Activated CD4-positive, alpha-beta T cell treated with anti-CD3 and anti-CD28 coated beads for 36 hours (primary cell): ENCODE data around the gene LIMA1. TPM values are rescaled to one million over a fixed set of nuclear protein-coding genes. Genes with fewer than 3 reads are reported as not detected.

ENCODE experiments used
- ATAC-seq: fragments of 200-7000 bp; cut with Tn5 transposase; one replicate; pipeline ENCODE4 v1.10.0; 2021; ENCODE audit warnings: mild to moderate bottlenecking, moderate library complexity
- CTCF ChIA-PET: fragments of 350-600 bp; sonication (Branson Sonifier 250); formaldehyde crosslinking; loops from one replicate; lab custom pipeline; 2021; ENCODE audit warnings: antibody characterized with exemption; lab: Charles Lee
- POLR2A ChIA-PET: fragments of 350-600 bp; sonication (Branson Sonifier 250); formaldehyde crosslinking; loops from one replicate; lab custom pipeline; 2021; ENCODE audit warnings: antibody characterized with exemption, inconsistent platforms; lab: Charles Lee
- DNase-seq: peaks from one replicate; pipeline ENCODE4 v3.0.0-alpha.2; 2020
- H3K27ac Mint-ChIP-seq: one replicate; pipeline ENCODE4 v1.8.0; 2021; ENCODE audit warnings: mixed read lengths
- H3K27me3 Mint-ChIP-seq: one replicate; pipeline ENCODE4 v1.8.0; 2021; ENCODE audit warnings: mixed read lengths
- H3K36me3 Mint-ChIP-seq: one replicate; pipeline ENCODE4 v1.8.0; 2021; ENCODE audit warnings: low read depth, mixed read lengths
- H3K4me1 Mint-ChIP-seq: one replicate; pipeline ENCODE4 v1.8.0; 2021; ENCODE audit warnings: mixed read lengths
- H3K4me3 Mint-ChIP-seq: one replicate; pipeline ENCODE4 v1.8.0; 2021; ENCODE audit warnings: mild to moderate bottlenecking, moderate library complexity, mixed read lengths
- H3K9me3 Mint-ChIP-seq: one replicate; pipeline ENCODE4 v1.8.0; 2021; ENCODE audit warnings: low read depth, mixed read lengths
- intact Hi-C, 2 experiments: fragments of 100-400 bp; cut with DNase I in 1 of 2; cut with micrococcal nuclease in 1 of 2; formaldehyde crosslinking; loops; one replicate each; pipeline versions ENCODE4 v1.14.2 to v1.15.1; 2022 to 2024; cut with DNase I, micrococcal nuclease
- total RNA-seq, 2 experiments: library from RNA; stranded (reverse); gene quantifications; one replicate each; pipeline ENCODE4 v1.2.3, GENCODE V29; 2021

The LIMA1 gene
- total RNA-seq, 2 experiments from 2014 or later, result 69.7 to 90.4 TPM

GRCh38 chr12:50198829-50199228 lies 84.5 kb downstream of the LIMA1 start:
- Mint-ChIP-seq H3K36me3 (peaks cover 41% of the 10 kb centered on the region), H3K4me3 (no peak overlapping the region), H3K9me3 (no peaks in the 10 kb centered on the region), H3K27ac (peak overlapping the region; percentile 13), H3K27me3 (no peaks in the 10 kb centered on the region), H3K4me1 (peaks cover 5% of the 10 kb centered on the region)
- CTCF ChIA-PET, result interaction anchor here (1.5 kb wide), 1 partner anchor 67 kb away, joined by 3 read pairs; no protein-coding TSS in a partner anchor
- POLR2A ChIA-PET, result no interaction called here
- ATAC-seq (no peak), DNase-seq (no peak)
- intact Hi-C loops, result no loop called here

- H3K9me3 Mint-ChIP-seq, result no peaks in the 10 kb centered on the region
- DNase-seq (no peak), ATAC-seq (no peak)
- H3K27ac Mint-ChIP-seq, result peak overlapping the region; percentile 47
- POLR2A ChIA-PET, result no interaction called here
- peaks cover 44% of the 10 kb centered on the region for H3K36me3 Mint-ChIP-seq
- H3K4me3 Mint-ChIP-seq, result no peak overlapping the region
- CTCF ChIA-PET, result interaction anchor here (0.7 to 1.3 kb wide), 2 partner anchors 9 to 387 kb away, joined by 3 to 4 read pairs; no protein-coding TSS in a partner anchor
- intact Hi-C loops, result no loop called here
- no peaks in the 10 kb centered on the region for H3K27me3 Mint-ChIP-seq
- peaks cover 5% of the 10 kb centered on the region for H3K4me1 Mint-ChIP-seq
Observed at GRCh38 chr12:50197297-50197727, 86.0 kb downstream of the LIMA1 start.

GRCh38 chr12:50196537-50196936 lies 86.8 kb downstream of the LIMA1 start:
- DNase-seq, result no peak
- Mint-ChIP-seq H3K36me3 (peaks cover 45% of the 10 kb centered on the region), H3K4me3 (no peak overlapping the region), H3K4me1 (peaks cover 5% of the 10 kb centered on the region), H3K9me3 (no peaks in the 10 kb centered on the region), H3K27me3 (no peaks in the 10 kb centered on the region), H3K27ac (no peak overlapping the region)
- POLR2A ChIA-PET, result no interaction called here
- no peak for ATAC-seq
- intact Hi-C loops, result no loop called here
- CTCF ChIA-PET, result interaction anchor here (0.5 to 1.3 kb wide), 3 partner anchors 9 to 388 kb away, joined by 3 to 4 read pairs (median 4); no protein-coding TSS in a partner anchor

- DNase-seq (no peak), ATAC-seq (no peak)
- intact Hi-C loops, result no loop called here
- Mint-ChIP-seq H3K9me3 (no peaks in the 10 kb centered on the region), H3K4me3 (no peak overlapping the region), H3K4me1 (peaks cover 5% of the 10 kb centered on the region), H3K36me3 (peaks cover 42% of the 10 kb centered on the region), H3K27me3 (no peaks in the 10 kb centered on the region), H3K27ac (no peak overlapping the region)
- ChIA-PET POLR2A (interaction anchor here (0.7 kb wide), 1 partner anchor 108 kb away, joined by 4 read pairs; no protein-coding TSS in a partner anchor), CTCF (interaction anchor here (0.5 to 1.6 kb wide), 2 partner anchors 64 to 127 kb away, joined by 4 to 5 read pairs; no protein-coding TSS in a partner anchor)
Observed at GRCh38 chr12:50195832-50196231, 87.5 kb downstream of the LIMA1 start.

GRCh38 chr12:50192908-50193307 lies 90.4 kb downstream of the LIMA1 start:
- Mint-ChIP-seq H3K9me3 (no peaks in the 10 kb centered on the region), H3K27me3 (no peaks in the 10 kb centered on the region), H3K4me1 (peaks cover 18% of the 10 kb centered on the region), H3K4me3 (no peak overlapping the region), H3K36me3 (peaks cover 40% of the 10 kb centered on the region), H3K27ac (no peak overlapping the region)
- POLR2A ChIA-PET, result no interaction called here
- DNase-seq, result no peak
- ATAC-seq, result no peak
- CTCF ChIA-PET, result interaction anchor here (1.0 kb wide), 1 partner anchor 8 kb away, joined by 3 read pairs; no protein-coding TSS in a partner anchor
- intact Hi-C loops, result no loop called here

- CTCF ChIA-PET, result no interaction called here
- Mint-ChIP-seq H3K9me3 (no peaks in the 10 kb centered on the region), H3K4me1 (peaks cover 23% of the 10 kb centered on the region), H3K4me3 (no peak overlapping the region), H3K27me3 (no peaks in the 10 kb centered on the region), H3K36me3 (peaks cover 38% of the 10 kb centered on the region), H3K27ac (no peak overlapping the region)
- POLR2A ChIA-PET, result no interaction called here
- no peak for DNase-seq
- ATAC-seq, result no peak
- intact Hi-C loops, result no loop called here
Observed at GRCh38 chr12:50192236-50192635, 91.1 kb downstream of the LIMA1 start.

GRCh38 chr12:50190859-50191258 lies 92.5 kb downstream of the LIMA1 start:
- ChIA-PET CTCF (interaction anchor here (0.5 to 0.6 kb wide), 3 partner anchors 20 to 186 kb away, joined by 3 read pairs; no protein-coding TSS in a partner anchor), POLR2A (interaction anchor here (0.6 kb wide), 1 partner anchor 133 kb away, joined by 3 read pairs; no protein-coding TSS in a partner anchor)
- intact Hi-C loops, result no loop called here
- Mint-ChIP-seq H3K4me1 (peaks cover 36% of the 10 kb centered on the region), H3K27ac (no peak overlapping the region), H3K4me3 (no peak overlapping the region), H3K27me3 (no peaks in the 10 kb centered on the region), H3K9me3 (no peaks in the 10 kb centered on the region), H3K36me3 (peaks cover 37% of the 10 kb centered on the region)
- ATAC-seq (no peak), DNase-seq (no peak)

- H3K27me3 Mint-ChIP-seq, result no peaks in the 10 kb centered on the region
- POLR2A ChIA-PET, result no interaction called here
- CTCF ChIA-PET, result interaction anchor here (0.9 to 1.1 kb wide), 3 partner anchors 13 to 222 kb away, joined by 3 read pairs; no protein-coding TSS in a partner anchor
- DNase-seq (peak; percentile 63), ATAC-seq (peak; percentile 47)
- peaks cover 51% of the 10 kb centered on the region for H3K4me1 Mint-ChIP-seq
- peak overlapping the region; percentile 40 for H3K4me3 Mint-ChIP-seq
- H3K36me3 Mint-ChIP-seq, result peaks cover 38% of the 10 kb centered on the region
- intact Hi-C loops, result loop anchor here (5.0 to 10.0 kb wide), 3 partner anchors 58 to 126 kb away; no protein-coding TSS in a partner anchor
- peak overlapping the region; percentile 87 for H3K27ac Mint-ChIP-seq
- H3K9me3 Mint-ChIP-seq, result no peaks in the 10 kb centered on the region
Observed at GRCh38 chr12:50188875-50189575, 94.3 kb downstream of the LIMA1 start.

- H3K27ac Mint-ChIP-seq, result peak overlapping the region; percentile 87
- H3K9me3 Mint-ChIP-seq, result no peaks in the 10 kb centered on the region
- ATAC-seq (no peak), DNase-seq (no peak)
- H3K36me3 Mint-ChIP-seq, result peaks cover 38% of the 10 kb centered on the region
- POLR2A ChIA-PET, result interaction anchor here (0.6 to 2.2 kb wide), 2 partner anchors 33 to 73 kb away, joined by 7 to 15 read pairs; no protein-coding TSS in a partner anchor
- no peaks in the 10 kb centered on the region for H3K27me3 Mint-ChIP-seq
- intact Hi-C loops, result loop anchor here (5.0 to 10.0 kb wide), 3 partner anchors 59 to 126 kb away; no protein-coding TSS in a partner anchor
- H3K4me3 Mint-ChIP-seq, result peak overlapping the region; percentile 40
- CTCF ChIA-PET, result interaction anchor here (0.6 to 4.8 kb wide), 5 partner anchors 9 to 1636 kb away, joined by 3 to 38 read pairs (median 4); partner anchors contain the start of gene CERS5
- peaks cover 55% of the 10 kb centered on the region for H3K4me1 Mint-ChIP-seq
Observed at GRCh38 chr12:50188241-50188781, 95.0 kb downstream of the LIMA1 start.

GRCh38 chr12:50187084-50187900 lies 96.0 kb downstream of the LIMA1 start:
- H3K9me3 Mint-ChIP-seq, result no peaks in the 10 kb centered on the region

More at GRCh38 chr12:50187084-50187900, 96.0 kb downstream of the LIMA1 start:
- intact Hi-C loops, result loop anchor here (1.0 to 10.0 kb wide), 9 partner anchors 20 to 128 kb away; partner anchors contain the start of gene CERS5 (in 2 of the 2)
- Mint-ChIP-seq H3K4me3 (peak overlapping the region; percentile 40), H3K27me3 (no peaks in the 10 kb centered on the region), H3K36me3 (peaks cover 29% of the 10 kb centered on the region), H3K27ac (peak overlapping the region; percentile 87), H3K4me1 (peaks cover 55% of the 10 kb centered on the region)
- POLR2A ChIA-PET, result interaction anchor here (0.6 to 2.4 kb wide), 6 partner anchors 23 to 246 kb away, joined by 3 to 15 read pairs (median 4); partner anchors contain the start of gene COX14
- CTCF ChIA-PET, result interaction anchor here (0.5 to 4.8 kb wide), 8 partner anchors 10 to 319 kb away, joined by 3 to 38 read pairs (median 4); partner anchors contain the start of genes CERS5 and COX14
- DNase-seq (peak; percentile 73), ATAC-seq (peak; percentile 74)
